ENCODE data around the gene FHIP1A. TPM values are rescaled to one million over a fixed set of nuclear protein-coding genes. Genes with fewer than 3 reads are reported as not detected.
"Not testable (repeated sequence)": the region's sequence is repeated elsewhere in the genome, so short reads cannot be mapped to it uniquely, and the experiment has no call there.

FHIP1A gene
- total RNA-seq, 1 experiment from 2014 or later: 0.39 TPM

- no TSS peak for BruUV-seq (replicated peaks)
- intact Hi-C loops (cut with micrococcal nuclease; ENCODE audit: unreplicated experiment) (no loop called here), in situ Hi-C loops (cut with HindIII; ENCODE audit: low pct_unique_long_range_greater_than_20kb, low sequenced_read_pairs) (no loop called here)
- no peak overlapping the region for H3K4me3 ChIP-seq (ENCODE audit: low read depth in 2 of 2, low read length in 2 of 2)
- no peaks in the 10 kb centered on the region; the same call in 1 of the 2 replicates for H3K27me3 ChIP-seq (ENCODE audit: control insufficient read depth, insufficient read depth, low read length)
- TF ChIP-seq CTCF (IDR thresholded peaks at IDR 0.05) (no peak), POLR2AphosphoS5 (IDR thresholded peaks at IDR 0.05; ENCODE audit: low read depth, low read length) (no peak), SIN3A (IDR thresholded peaks at IDR 0.05; ENCODE audit: borderline replicate concordance, insufficient read depth, low read depth, low read length) (no peak), REST (IDR thresholded peaks at IDR 0.05; ENCODE audit: insufficient read depth in 1 of 2, low read depth in 2 of 2, low read length in 1 of 2) (no peak), TCF7L2 (IDR thresholded peaks at IDR 0.05; ENCODE audit: low read depth, low read length) (no peak)
- ChIA-PET POLR2A (no interaction called here), CTCF (no interaction called here)
- H3K36me3 ChIP-seq (ENCODE audit: control insufficient read depth, insufficient read depth, low read length): no peaks in the 10 kb centered on the region
- H3K4me1 ChIP-seq (ENCODE audit: control insufficient read depth, insufficient read depth, low read length): no peaks in the 10 kb centered on the region
- ATAC-seq: no peak
- no peak overlapping the region for H3K27ac ChIP-seq (ENCODE audit: low read length)
- no peak for DNase-seq (ENCODE audit: low read depth, low spot score)
- no peaks in the 10 kb centered on the region for H3K9me3 ChIP-seq (ENCODE audit: control insufficient read depth, insufficient read depth, low read depth, low read length)
These were observed 6.7 kb upstream of the FHIP1A start for GRCh38 chr4:151402145-151402865.

- ATAC-seq: no peak
- H3K4me1 ChIP-seq (ENCODE audit: control insufficient read depth, insufficient read depth, low read length): no peaks in the 10 kb centered on the region; the same call in 1 of the 2 replicates
- DNase-seq (ENCODE audit: low read depth, low spot score): no peak
- no peaks in the 10 kb centered on the region for H3K36me3 ChIP-seq (ENCODE audit: control insufficient read depth, insufficient read depth, low read length)
- intact Hi-C loops (cut with micrococcal nuclease; ENCODE audit: unreplicated experiment) (no loop called here), in situ Hi-C loops (cut with HindIII; ENCODE audit: low pct_unique_long_range_greater_than_20kb, low sequenced_read_pairs) (no loop called here)
- POLR2A ChIA-PET: no interaction called here
- BruUV-seq (replicated peaks): no TSS peak
- no peak overlapping the region for H3K27ac ChIP-seq (ENCODE audit: low read length)
- peaks cover 2% of the 10 kb centered on the region for H3K27me3 ChIP-seq (ENCODE audit: control insufficient read depth, insufficient read depth, low read length)
- H3K9me3 ChIP-seq (ENCODE audit: control insufficient read depth, insufficient read depth, low read depth, low read length): no peaks in the 10 kb centered on the region
- no peak overlapping the region for H3K4me3 ChIP-seq (ENCODE audit: low read depth in 2 of 2, low read length in 2 of 2)
- TF ChIP-seq CTCF (IDR thresholded peaks at IDR 0.05) (no peak), SIN3A (IDR thresholded peaks at IDR 0.05; ENCODE audit: borderline replicate concordance, insufficient read depth, low read depth, low read length) (no peak), REST (IDR thresholded peaks at IDR 0.05; ENCODE audit: insufficient read depth in 1 of 2, low read depth in 2 of 2, low read length in 1 of 2) (no peak), POLR2AphosphoS5 (IDR thresholded peaks at IDR 0.05; ENCODE audit: low read depth, low read length) (no peak), TCF7L2 (IDR thresholded peaks at IDR 0.05; ENCODE audit: low read depth, low read length) (no peak)
- CTCF ChIA-PET: no interaction called here
These were observed 5.3 kb upstream of the FHIP1A start for GRCh38 chr4:151403656-151404055.

GRCh38 chr4:151404802-151405201 is 4.2 kb upstream of the FHIP1A start:
- ATAC-seq; CTCF ChIA-PET; H3K4me1 ChIP-seq (ENCODE audit: control insufficient read depth, insufficient read depth, low read length); H3K27ac ChIP-seq (ENCODE audit: low read length); H3K4me3 ChIP-seq (ENCODE audit: low read depth in 2 of 2, low read length in 2 of 2); H3K36me3 ChIP-seq (ENCODE audit: control insufficient read depth, insufficient read depth, low read length); H3K9me3 ChIP-seq (ENCODE audit: control insufficient read depth, insufficient read depth, low read depth, low read length); POLR2A ChIA-PET; in situ Hi-C loops (cut with HindIII; ENCODE audit: low pct_unique_long_range_greater_than_20kb, low sequenced_read_pairs); H3K27me3 ChIP-seq (ENCODE audit: control insufficient read depth, insufficient read depth, low read length); BruUV-seq (replicated peaks); intact Hi-C loops (cut with micrococcal nuclease; ENCODE audit: unreplicated experiment); DNase-seq (ENCODE audit: low read depth, low spot score): not testable (repeated sequence)

Measured in Panc1 (cell line).